Bone marrow (tissue), 2 donors: ENCODE data around the gene MARCO.
A peak's percentile ranks its signal among the peaks of the same experiment; 100 is the strongest.
"Not testable (repeated sequence)": the region's sequence is repeated elsewhere in the genome, so short reads cannot be mapped to it uniquely, and the experiment has no call there.

Experiments used
- DNase-seq, 2 donors: peaks; one replicate each; lab custom pipeline; 2025; lab: John Stamatoyannopoulos, UW

MARCO gene

DNA sequence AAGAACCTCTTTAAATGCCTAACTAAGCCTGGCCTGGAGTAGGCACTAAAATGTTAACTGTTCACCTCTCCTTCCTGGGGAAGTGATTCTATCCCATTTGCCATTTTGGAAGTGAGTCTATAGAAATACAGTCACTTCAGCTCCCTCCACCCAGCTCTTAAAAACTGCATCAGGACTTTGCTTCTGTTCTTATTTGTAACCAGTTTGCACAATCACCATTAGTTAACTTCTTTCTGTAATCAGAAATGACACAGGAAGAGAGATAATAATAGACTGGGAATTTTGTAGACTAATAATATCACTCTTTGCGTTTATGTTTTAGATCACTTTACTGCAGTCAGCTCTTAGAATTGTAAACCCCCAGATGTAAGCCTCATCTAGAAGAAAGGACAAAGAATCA lies 16.0 kb upstream of the MARCO start:
- no peak for DNase-seq

DNA sequence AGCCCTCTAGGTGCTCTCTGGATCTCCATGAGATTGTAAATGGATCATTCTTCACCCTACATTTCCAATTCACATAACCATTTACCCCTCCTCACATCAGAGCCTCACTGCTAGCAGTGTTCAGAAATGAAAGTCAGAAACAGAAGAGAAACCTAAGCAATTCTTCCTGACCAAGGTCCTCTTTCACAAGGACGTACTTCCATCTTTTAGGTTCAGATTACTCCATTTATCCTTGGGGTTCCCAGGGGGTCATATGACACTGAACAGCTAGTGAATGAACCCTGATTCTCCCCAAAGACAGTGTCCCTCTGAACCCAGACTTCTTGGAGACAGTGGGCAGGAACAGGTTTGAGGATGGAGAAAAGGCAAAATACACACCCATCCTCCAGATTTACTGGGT lies 12.9 kb upstream of the MARCO start:
- no peak for DNase-seq

DNA sequence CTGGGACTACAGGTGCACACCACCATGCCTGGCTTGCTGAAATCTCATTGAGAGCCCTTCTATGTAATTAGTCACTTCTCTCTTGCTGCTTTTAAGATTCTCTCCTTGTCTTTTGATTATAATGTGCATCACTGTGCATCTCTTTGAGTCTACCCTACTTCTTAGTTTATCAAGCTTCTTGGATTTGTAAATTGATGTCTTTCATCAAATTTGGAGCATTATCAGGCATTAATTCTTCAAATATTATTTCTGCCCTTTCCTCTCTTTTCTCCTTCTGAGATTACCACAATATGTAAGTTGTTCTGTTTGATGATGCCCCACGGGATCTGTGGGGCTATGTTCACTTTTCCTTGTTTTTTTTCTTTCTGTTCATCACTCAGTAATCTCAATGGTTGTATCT lies 9.0 kb upstream of the MARCO start:
- no peak for DNase-seq

DNA sequence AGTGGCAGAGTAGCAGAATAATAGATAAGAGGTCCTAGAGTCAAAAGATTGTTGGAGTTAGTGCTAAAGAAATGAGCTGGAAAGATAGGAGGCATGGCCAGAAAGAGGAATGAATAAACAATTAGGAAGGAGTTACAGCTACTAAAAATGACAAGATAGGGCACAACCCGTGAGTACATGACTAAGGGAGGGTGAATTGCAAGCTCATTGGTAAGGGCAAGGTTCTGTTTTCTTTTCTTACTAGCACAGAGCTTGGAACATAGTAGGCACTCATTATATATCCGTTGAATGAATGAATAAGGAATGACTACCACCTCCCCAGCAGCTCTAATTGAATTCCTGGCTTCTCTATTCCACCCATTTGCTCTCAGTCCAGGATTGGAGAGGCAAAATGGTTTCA lies 5.7 kb upstream of the MARCO start:
- no peak for DNase-seq

DNA sequence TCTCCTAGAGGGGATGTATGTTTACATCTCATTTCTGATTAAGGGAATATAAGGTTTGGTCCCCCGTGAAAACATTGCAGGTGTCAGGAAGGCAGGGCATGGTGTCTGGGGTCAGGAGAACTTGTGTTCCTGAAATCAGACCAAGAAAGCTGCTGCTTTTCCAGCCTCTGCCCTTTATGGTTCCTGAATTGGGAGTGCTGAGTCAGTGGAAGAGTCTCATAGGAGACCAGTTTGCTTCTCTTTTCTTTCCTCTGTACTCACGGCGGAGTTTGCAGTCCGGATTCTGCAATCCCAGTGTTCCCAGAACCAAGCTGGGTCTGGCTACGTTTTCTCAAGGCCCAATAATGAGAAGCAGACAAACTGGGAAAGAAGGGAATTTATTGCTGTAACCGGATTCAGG lies 5.1 kb upstream of the MARCO start:
- no peak for DNase-seq

DNA sequence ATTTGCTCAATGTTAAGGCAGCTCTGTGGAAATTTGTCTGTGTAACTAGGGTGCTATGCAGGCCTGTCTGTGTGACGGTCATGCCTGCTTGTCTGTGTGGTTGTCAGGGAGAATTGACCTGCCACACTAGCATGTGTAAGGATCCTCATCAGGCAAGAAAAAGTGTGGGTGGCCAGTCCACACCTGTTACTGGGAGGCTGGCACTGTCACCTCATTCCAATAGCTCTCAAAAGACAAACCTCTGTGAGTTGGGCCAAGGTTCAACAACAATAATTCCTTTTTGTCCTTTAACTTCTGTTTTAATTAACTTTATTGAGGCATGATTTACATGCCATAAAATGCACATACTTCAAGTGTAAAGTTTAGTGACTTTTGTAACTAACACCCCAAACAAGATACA lies 4.2 kb upstream of the MARCO start:
- no peak for DNase-seq

DNA sequence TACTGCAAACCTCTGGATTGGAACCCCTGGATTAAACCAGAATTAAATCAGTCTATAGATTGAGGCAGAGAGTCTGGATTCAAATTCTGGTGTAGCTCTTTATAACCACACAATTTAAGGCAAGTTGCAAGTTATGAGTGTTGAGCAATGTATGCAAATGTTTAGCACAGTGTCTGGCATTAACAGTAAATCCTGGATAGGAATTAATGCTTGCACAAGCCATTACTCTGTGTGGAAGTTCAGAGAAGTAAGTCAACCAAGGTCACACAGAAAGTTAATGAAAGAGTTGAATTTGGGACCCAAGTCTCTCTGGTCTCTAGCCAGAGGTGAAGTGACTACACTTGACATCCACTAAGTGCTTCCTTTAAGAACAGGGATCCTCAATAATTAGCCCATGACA lies 2.0 kb upstream of the MARCO start:
- DNase-seq: no peak

DNA sequence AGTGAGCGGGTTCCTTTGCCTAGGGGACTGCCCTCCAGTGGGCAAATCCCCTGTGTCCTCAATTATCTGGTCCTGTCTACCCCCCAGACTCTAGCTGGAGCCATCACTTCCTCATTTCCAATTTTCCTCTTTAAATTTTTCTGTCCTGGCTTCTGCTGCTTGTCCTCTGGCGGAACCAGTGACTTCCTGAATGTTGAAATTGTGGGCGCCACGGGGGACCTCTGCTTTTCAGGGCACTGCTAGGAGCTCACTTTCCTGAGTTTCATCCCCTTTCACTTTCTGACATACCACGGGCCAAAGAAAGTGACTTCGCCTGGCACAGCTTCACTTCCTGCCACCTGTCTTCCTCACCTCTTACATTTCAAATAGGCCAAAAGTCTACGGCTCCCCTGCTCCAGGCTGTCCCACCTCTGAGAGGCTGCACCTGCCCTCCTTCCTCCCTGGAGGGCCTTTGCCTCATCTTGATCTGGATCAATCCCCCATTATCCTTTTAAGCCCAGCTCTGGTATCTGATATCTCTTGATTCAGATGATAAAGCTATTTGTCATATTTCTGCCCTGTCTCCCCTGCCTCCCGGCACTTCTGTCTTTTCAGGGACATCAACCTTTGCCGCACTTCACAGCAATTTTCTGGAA lies 1.4 kb upstream of the MARCO start:
- peak; percentile 3 to 25 for DNase-seq

DNA sequence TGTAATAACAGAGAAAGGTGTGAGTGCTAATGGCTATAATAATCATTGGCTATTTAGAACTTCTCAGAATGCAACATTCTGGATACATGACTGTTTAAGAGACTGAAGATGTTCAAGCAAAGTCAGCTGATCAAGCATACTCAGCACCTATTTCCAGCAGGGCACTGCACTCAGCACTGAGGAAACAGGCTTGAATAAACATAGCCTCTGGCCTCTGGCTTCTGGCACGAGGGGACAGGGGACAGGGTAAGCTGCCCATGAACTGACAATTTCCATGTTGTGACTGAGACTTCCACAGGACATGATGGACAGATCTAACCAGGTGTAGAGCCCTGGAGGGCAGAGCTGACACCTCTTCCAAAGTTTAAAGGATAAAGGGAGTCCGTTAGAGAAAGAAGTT lies 1.3 kb downstream of the MARCO start:
- no peak for DNase-seq

DNA sequence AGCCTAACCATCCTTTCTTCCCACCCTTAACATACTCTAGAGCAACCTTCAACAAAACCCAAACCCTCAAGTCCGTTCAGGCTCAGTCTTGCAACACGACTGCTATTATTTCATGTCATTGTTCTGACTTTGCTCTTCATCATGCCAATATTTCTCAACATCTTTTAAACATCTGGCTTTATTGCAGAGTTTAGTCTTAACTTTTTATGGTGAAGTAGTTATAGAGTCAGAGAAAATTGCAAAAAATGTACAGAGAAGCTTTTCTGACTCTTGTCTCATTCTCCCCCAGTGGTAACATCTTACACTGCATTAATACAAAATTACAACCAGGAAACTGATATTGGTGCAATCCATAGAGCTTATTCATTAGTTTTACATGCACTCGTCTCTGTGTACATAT lies 3.9 kb downstream of the MARCO start:
- no peak for DNase-seq

DNA sequence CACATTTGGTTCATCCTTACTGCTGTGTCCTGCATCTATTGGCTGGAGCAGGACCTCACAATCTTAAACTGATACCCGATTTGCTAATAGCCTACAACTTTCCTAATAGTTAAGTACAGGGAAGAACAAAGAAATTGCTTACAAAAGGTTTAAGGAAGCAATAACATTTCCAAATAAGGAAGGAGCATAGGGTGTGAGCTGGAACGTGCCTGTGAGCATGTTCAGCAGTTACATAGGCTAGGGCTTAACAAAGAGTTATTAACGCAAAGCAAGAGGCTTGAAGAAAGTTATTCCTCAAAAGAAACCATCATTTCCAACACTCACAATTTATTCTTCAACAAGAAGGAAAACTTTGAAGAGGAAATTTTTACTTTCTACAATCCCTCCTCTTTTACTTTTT lies 6.3 kb downstream of the MARCO start:
- not testable (repeated sequence) for DNase-seq

DNA sequence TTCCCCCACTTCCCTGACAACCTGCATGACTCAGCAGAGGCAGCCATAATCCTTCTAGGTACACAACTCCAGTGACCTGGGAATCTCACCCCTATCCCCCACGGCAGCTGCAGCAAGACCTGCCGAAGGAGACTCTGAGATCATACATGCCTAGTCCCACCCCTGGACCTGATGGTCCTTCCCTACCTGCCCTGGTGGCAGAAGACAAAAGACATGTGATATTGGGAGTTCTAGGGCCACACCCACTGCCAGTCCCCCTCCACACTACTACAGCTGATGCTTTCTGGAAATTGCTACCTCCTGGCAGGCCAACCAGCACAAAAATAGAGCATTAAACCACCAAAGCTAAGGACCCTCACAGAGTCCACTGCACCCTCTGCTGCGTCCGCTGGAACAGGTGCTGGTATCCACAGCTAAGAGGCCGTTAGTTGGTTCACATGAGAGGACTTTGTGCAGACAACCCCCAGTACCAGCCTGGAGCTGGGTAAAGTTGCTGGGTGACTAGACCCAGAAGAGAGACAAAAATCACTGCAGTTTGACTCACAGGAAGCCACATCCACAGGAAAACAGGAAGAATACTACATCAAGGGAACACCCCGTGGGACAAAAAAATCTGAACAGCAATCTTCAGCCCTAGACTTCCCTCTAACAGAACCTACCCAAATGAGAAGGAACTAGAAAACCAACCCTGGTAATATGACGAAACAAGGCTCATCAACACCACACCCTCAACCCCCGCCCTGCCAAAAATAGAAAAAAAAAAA lies 12.5 kb downstream of the MARCO start:
- no peak for DNase-seq

DNA sequence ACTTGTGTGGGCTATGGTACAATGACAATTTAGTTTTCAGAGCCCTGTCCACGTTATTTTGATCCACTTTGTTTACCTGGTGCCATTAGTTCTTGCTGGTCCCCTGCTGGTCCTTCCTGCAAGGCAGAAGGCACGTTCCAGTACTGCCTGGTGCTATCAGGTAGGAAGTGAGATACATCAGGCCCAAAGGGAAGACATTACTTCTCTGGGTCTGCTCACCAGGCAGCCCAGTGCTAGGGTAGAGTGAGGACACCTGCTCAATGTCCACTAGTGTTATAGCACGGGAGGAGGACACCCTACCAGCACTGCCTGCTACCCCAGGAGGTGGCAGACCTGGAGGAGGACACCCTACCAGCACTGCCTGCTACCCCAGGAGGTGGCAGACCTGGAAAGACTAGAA lies 23.7 kb downstream of the MARCO start:
- DNase-seq: no peak

DNA sequence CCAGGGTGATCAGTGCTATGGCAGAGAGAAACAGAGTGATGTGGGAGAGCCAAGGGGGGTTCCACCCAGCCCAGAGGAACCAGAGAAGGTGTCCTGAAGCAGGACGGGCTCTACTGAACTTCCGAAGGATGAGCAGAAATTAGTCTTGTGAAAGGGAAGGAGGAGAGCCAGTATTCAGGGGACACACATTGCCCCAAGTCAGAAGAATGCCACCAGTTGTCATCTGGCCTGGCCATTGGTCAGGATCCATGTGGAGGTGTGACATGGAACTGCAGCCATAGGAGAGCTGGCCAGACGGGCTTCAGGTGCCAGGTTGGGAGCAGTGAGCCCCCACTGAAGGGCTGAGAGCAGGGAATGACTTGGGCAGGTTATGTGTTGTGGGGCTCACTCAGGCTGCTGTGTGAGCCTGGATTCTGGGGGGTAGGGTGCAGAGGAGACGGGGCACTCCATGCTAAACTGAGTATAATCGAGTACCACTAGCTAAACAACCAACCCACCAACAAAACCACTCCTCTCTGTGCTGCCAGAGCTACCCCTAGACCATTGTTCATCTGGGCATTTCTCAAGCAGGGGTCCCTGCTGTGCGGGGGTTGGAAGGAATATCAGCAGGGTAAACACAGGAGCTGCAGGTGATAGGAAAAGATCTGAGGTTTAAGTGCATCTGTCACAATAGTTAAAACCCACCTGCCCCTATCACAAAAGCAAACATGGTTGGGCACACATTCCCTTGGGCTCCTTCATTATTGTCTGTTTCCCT lies 25.3 kb downstream of the MARCO start:
- no peak for DNase-seq

DNA sequence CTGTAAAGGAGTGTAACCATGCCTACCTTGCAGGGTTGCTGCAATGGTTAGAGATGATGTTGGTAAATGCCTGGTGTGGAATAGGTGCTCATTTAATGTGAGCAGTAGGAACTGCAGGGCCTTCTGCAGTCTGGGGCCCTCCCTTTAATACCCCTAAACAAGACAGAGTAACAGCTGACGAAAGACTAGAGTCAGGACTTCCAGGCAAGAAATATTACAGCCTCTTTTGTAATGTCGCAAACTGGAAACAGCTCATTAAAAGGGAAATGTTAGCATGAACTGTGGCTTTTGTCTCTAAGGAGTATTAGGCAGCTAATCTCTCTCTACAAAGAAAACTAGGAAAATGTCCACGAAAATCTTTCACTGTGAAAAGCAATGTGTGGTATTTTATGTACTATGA lies 26.0 kb downstream of the MARCO start:
- DNase-seq: no peak

DNA sequence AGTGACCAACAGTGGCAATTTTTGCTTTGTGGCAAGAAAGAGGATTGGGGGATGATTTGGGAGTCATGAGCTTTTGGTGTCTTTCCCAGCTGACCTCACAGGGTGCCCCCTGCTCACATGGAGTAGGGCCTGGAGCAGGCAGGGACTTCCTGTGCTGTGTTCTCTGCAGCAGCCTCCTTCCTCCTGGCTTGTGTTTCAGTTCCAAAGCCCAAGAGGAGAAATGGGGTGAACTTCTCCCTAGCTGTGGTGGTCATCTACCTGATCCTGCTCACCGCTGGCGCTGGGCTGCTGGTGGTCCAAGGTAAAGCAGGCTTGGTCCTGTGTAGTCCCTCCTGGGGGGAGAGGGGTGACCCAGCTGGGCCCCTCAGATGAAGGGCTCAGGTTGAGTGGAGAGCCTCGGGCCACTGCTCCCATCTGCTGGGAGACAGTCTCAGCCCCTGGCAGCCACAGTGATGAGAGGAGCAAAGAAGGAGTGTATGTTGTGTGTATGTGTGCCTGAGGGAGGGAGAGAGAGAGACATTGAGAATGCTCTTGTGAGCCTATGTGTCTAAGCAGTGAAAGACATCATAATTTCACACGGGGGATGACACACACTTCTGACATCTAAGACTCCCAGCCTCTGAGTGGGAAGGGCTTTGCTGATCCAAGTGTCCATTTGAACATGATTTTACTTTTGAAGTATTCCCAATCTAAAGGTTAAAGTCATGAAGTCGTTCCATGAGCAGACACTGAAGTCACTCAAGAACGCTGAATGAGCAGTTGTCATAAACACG lies 27.2 kb downstream of the MARCO start:
- DNase-seq: no peak

DNA sequence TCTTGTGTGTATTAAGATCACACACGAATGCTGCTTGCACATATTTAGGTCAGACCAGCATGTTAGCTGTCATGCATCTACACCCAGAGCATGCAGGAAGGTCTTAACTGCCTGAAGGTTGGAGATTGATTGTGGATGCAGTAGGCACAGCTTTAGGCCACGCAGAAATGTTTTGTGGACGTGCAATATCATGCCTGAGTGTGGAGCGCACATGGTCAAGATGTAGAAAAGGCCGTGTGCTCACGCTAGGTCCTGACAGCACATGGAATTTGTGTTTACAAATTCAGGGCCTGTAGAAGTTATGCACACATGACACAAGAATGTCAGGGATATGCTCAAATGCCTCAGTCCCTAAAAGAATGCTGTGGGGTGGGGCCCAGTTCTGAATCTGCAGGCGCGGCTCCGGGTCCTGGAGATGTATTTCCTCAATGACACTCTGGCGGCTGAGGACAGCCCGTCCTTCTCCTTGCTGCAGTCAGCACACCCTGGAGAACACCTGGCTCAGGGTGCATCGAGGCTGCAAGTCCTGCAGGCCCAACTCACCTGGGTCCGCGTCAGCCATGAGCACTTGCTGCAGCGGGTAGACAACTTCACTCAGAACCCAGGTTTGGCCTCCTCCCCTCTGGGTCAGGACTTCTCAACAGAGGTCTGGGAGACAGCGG lies 27.9 kb downstream of the MARCO start:
- DNase-seq: no peak

DNA sequence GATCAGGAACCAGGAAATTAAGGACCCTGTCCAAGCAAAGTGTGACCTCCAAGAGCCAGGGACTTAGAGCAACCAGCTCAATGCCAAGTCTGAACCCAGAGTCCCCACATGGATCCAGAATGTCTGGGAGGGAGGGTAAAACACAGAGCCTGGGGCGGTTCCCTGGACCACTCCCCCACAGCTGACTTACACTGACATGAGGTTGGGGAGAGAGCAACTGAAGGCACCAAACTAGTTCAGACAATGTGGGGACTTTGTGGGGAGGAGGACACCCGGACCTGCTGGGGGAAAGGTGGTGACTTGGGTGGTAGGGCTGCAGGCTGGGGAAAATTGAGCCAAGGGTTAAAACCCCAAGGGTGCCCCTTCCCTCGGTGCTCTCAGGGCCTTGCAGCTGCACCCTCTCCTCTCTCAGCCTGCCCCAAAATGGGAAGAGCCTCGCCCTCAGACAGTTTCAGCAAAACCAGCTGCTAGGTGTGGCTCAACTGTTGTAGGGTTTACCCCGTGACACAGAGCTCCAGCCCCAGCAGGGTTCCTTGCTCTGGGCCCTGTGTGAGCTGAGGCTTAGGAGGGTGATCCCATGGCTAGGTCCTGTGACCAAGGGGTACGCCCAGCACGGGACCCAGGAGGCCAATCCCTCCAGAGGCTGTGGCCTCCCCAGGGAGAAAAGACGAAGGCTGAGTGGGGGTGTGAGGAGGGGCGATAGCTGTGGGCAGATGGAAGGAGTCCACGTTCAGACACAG lies 28.6 kb downstream of the MARCO start:
- DNase-seq: no peak

DNA sequence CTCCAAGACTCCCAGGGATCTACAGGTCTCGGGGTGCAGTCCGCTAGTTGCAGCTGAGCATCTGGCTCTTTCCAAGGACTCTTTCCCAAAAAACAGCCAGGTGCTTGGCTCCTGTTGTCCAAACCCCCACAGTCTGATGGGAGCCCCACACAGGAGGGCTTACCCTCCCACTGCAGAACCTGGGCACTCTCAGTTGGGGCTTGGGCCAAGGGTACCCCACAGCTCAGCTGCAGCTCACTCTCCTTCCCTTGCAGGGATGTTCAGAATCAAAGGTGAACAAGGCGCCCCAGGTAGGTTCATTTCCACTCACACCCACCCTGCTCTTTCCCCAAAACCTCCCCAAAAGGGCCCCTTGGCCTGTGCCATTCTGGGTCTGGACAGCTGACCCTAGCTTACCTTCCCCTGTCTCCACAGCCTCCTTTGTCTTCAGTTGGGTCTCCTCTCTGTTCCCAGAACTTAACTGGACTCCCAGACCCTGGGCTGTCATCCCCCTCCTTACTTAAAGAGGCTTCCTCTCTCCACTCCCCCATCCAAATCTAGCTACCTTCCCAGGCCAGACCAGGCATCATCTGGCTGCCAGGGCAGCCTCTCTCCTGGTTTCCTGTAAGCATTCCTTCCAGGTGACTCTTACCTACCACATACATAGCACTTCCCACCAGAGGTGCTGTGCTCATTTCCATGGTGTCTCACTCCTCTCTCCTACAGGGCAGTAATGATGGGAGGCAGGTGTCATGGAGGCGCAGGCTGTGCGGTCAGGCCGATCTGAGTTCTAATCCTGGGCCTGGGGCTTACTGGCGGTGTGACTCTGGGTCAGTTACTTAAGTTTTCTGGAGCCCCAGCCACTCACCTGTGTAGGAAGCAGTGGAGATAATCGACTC lies 29.5 kb downstream of the MARCO start:
- DNase-seq: no peak

DNA sequence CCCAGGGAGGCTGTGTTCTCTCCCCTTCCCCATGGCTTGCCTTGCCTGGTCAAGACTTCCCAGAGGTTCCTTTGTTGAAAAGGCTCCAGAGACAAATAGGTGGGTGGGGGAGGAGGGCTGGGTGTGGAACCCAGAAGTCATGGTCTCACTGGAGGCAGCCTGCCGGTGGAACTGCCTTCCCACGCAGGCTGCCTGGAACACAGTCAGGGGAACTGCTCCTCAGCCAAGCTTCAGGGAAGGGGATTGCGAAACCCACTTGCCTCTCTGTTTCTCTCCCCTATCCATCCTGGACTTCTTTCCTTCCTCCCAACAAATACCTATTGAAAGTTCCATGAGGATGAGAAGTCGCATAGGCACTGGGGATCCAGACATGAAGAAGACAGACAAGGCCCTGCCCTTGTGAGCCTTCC lies 31.6 kb downstream of the MARCO start:
- DNase-seq: no peak
